GM19438 (cell line): Measurements from ENCODE around the gene SETD3.
A peak's percentile ranks its signal among the peaks of the same experiment; 100 is the strongest.

Experiments
- ATAC-seq: cut with Tn5 transposase; IDR thresholded peaks from one replicate; pipeline ENCODE4 v1.9.1; 2021; ENCODE audit warnings: low read depth; ENCODE audit not compliant: unreplicated experiment

Gene SETD3

GRCh38 chr14:99401621-99402284, 78.9 kb downstream of the SETD3 start:
- ATAC-seq = peak; percentile 66

GRCh38 chr14:99401211-99401610, 79.4 kb downstream of the SETD3 start:
- ATAC-seq = no peak

- ATAC-seq = no peak
Observed at GRCh38 chr14:99397698-99398097, 83.0 kb downstream of the SETD3 start.

GRCh38 chr14:99395909-99396530, 84.6 kb downstream of the SETD3 start:
- ATAC-seq = no peak

- ATAC-seq = no peak
Observed at GRCh38 chr14:99394602-99395156, 86.0 kb downstream of the SETD3 start.

- ATAC-seq = no peak
Observed at GRCh38 chr14:99393059-99393655, 87.5 kb downstream of the SETD3 start.

- no peak for ATAC-seq
Observed at GRCh38 chr14:99391671-99392070, 89.0 kb downstream of the SETD3 start.

- ATAC-seq = no peak
Observed at GRCh38 chr14:99389174-99389826, 91.4 kb downstream of the SETD3 start.

- ATAC-seq = no peak
Observed at GRCh38 chr14:99388286-99388685, 92.4 kb downstream of the SETD3 start.

- no peak for ATAC-seq
Observed at GRCh38 chr14:99387880-99388279, 92.8 kb downstream of the SETD3 start.

- ATAC-seq = no peak
Observed at GRCh38 chr14:99384450-99385417, 95.9 kb downstream of the SETD3 start.

GRCh38 chr14:99383472-99384449, 96.9 kb downstream of the SETD3 start:
- ATAC-seq = no peak

GRCh38 chr14:99382781-99383471, 97.7 kb downstream of the SETD3 start:
- no peak for ATAC-seq

- no peak for ATAC-seq
Observed at GRCh38 chr14:99382071-99382470, 98.6 kb downstream of the SETD3 start.

GRCh38 chr14:99381688-99382060, 99.0 kb downstream of the SETD3 start:
- no peak for ATAC-seq

- no peak for ATAC-seq
Observed at GRCh38 chr14:99380991-99381687, 99.5 kb downstream of the SETD3 start.

- ATAC-seq = no peak
Observed at GRCh38 chr14:99380402-99380801, 100.3 kb downstream of the SETD3 start.

- no peak for ATAC-seq
Observed at GRCh38 chr14:99378782-99379214, 101.9 kb downstream of the SETD3 start.
